Urothelium cell line (cell line): ENCODE data around the gene MED13.

Experiments used
- DNase-seq: peaks from one replicate; pipeline ENCODE4 v3.0.0; 2011; ENCODE audit warnings: low spot score, mixed read lengths
- FAIRE-seq: peaks from 2 replicates; lab custom pipeline; 2011; peaks lifted over from hg19 to GRCh38; lab: Jason Lieb, UNC

Gene MED13, protein sequence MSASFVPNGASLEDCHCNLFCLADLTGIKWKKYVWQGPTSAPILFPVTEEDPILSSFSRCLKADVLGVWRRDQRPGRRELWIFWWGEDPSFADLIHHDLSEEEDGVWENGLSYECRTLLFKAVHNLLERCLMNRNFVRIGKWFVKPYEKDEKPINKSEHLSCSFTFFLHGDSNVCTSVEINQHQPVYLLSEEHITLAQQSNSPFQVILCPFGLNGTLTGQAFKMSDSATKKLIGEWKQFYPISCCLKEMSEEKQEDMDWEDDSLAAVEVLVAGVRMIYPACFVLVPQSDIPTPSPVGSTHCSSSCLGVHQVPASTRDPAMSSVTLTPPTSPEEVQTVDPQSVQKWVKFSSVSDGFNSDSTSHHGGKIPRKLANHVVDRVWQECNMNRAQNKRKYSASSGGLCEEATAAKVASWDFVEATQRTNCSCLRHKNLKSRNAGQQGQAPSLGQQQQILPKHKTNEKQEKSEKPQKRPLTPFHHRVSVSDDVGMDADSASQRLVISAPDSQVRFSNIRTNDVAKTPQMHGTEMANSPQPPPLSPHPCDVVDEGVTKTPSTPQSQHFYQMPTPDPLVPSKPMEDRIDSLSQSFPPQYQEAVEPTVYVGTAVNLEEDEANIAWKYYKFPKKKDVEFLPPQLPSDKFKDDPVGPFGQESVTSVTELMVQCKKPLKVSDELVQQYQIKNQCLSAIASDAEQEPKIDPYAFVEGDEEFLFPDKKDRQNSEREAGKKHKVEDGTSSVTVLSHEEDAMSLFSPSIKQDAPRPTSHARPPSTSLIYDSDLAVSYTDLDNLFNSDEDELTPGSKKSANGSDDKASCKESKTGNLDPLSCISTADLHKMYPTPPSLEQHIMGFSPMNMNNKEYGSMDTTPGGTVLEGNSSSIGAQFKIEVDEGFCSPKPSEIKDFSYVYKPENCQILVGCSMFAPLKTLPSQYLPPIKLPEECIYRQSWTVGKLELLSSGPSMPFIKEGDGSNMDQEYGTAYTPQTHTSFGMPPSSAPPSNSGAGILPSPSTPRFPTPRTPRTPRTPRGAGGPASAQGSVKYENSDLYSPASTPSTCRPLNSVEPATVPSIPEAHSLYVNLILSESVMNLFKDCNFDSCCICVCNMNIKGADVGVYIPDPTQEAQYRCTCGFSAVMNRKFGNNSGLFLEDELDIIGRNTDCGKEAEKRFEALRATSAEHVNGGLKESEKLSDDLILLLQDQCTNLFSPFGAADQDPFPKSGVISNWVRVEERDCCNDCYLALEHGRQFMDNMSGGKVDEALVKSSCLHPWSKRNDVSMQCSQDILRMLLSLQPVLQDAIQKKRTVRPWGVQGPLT (N-terminal part only)

DNA sequence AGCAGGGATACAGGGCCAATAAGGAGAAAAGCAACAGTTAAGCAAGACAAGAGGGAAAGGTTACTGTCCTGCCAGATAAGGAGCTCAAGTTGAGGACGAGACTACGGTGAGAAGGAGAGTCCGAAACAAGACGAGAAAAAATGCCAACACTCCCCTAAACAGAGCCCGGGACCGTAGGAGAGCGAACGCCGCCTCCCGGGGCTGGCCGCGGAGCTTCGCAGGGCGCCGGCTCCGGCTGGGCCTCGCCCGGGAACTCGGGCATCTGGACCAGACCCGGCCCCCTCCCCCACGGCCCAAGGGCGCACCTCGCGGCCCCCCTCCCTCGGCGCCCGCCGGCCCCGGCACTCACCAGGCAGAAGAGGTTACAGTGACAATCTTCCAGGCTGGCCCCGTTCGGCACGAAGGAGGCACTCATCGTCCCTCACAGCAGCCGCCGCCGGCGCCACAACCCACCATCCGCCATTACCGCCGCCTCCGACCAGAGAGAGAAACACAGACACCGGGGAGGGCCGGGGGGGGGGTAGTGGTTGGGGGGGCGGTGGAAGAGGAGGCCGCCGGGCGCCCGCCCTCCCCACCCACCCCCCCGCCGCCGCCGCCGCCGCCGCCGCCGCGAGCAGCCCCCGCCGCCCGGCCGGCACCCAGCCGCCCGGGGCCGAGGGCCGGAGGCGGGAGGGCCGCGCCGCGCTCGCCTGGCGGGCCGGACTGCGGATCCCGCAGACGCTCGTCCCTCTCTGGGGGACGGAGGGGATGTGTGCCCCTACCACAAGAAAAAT, at the start of gene MED13:
MED13 (minus strand) TSS at position 488 of the 773 bp plus-strand sequence; CDS start at position 415, 73 bp downstream.
- peak; percentile 86 for DNase-seq

DNA sequence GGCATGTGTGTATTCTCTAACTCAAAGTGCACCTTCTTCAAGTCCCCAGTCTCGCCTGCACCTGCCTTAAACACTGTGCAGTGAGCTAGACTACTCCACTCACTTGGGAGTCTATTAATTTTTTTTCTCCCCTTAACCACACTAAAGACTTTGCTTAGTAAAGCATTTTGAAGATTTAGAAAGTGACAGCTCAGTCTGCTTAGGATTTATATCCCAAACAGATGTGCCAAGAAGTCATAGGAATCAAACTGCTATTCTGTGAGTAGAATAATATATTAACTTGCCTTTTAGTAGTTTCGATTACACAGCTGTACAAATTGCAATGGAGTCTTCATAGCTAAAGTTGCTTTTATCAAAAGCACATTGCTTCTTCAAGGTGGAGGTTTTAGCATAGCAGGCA, 47.2 kb upstream of the MED13 start:
- DNase-seq (no peak), FAIRE-seq (no peak)

More for the DNA sequence above, at the start of gene MED13:
- FAIRE-seq: peak; percentile 65

DNA sequence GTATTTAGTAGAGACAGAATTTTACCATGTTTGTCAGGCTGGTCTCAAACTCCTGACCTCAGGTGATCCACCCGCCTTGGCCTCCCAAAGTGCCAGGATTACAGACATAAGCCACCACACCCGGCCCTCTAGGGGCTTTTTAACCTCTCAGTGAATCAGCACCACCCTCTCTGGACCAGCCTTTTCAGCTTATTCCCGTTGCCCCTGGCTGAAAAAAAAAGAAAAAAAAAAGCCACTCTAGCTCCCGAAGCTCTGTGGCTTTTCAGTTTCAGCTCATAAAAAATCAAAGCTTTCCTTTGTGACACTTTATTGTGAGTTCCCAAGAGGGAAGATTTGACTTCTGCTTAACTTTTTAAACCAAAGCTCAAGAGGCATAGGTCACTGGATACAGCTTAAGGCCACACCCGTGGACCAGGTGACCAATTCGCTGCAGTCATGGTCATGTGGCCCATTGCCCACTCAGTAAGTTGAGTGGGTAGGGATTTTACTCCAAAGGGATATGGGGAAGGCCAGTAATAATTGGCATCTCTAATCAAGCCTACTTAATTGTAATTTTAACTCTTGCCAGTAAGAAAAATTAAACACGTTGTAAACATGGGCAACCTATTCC, 46.6 kb upstream of the MED13 start:
- no peak for DNase-seq
- no peak for FAIRE-seq

DNA sequence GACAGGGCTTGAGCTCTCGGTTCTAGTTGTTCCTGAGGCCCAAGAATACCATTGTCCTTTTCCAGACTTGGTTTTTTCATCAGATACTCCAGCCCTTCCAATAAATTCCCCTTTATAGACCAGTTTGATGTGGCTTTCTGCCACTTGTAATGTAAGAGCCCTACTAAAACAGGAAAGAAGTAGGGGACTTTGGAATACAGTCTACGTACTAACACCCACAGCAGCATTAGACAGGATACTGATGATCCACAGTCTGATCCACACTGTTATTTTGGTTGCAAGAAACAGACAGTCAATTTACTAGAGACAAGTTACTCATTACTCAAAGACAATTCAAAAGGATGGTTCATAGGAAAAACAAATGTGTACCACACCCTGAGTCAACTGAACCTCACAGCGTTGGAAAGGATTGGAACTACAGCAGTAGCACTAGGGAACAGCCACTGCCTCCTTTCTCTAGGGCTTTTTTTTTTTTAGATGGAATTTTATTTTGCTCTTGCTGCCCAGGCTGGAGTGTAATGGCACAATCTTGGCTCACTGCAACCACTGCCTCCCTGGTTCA, 45.9 kb upstream of the MED13 start:
- FAIRE-seq: peak; percentile 84
- DNase-seq: no peak

DNA sequence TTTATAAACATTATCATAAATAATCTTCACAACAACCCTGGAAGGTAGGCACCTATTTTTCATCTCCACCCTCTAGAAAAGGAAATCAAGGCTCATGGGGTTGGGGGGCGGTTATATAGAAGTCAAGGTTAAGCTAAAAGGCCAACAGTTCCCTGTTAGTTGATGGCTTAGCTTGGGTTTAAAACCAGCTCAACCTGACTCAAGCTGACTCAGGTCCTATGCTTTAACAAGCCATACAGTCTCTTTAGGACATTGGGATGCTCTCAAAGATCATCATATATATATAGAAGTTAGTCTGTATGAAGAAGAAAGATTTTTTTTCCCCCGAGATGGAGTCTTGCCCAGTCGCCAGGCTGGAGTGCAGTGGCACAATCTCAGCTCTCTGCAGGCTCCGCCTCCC, 44.8 kb upstream of the MED13 start:
- FAIRE-seq (no peak), DNase-seq (no peak)

DNA sequence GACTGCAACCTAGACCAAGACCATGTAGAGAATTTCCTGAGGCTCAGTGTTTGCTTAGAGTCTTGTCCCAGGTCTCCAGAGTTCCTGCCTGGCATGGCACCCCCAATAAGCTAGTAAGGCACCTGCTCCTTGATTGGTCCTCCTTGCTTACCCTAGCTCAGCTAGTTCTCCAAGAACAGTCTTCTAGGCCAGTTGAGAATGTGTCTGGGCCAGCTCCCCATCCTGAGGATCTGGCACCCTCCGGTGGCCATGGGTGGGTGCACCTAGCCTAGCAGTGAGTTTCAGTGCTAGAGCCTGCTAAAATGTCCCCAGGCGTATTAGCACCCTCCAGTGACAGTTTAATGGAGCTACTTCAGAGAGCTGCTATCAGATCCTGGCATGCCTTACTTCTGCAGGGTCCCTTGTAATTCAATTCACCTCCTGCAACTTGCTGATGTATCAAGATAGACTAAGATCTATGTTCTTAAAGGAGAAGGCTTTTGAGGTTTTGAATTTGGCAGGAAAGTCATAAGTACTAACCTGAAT, 44.4 kb upstream of the MED13 start:
- peak; percentile 68 for FAIRE-seq
- peak; percentile 85 for DNase-seq

DNA sequence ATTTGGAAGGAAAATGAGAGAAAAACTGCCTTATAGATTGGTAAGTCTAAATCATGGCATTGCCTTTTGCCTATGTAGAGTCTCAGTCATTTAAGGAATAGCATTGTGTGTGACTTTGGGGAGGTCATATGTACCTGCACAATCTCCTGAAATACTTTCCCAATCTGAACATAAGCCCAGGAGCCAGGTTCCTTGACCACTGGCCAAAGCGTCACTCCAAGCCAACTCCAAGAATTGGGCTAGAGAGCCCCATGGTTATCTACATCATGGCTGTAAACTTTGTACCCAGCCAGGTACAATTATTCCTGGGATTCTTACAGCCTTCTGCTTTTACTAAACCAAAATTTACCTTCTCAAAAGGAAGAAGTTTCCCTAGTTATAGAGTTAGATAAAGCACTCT, 40.8 kb upstream of the MED13 start:
- DNase-seq (no peak), FAIRE-seq (no peak)

DNA sequence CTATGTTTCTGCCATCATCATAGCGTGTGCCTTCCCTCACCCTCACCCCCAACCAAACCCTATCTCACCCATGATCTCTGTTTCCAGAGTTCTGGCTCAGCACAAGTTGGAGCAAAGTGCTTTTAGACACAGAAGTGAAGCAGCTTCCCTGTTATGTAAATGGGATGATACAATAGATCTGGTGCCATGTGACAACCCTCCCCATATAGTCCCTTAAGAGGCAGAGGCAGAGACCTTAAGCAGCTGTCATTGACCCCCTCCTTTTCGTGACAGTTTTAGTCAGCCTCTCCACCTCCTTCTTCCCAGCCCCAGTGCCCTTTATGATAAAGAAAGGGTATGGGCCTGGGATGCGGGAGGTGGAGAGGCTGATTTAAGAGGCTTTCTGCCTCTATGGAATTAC, 40.3 kb upstream of the MED13 start:
- DNase-seq (no peak), FAIRE-seq (no peak)

DNA sequence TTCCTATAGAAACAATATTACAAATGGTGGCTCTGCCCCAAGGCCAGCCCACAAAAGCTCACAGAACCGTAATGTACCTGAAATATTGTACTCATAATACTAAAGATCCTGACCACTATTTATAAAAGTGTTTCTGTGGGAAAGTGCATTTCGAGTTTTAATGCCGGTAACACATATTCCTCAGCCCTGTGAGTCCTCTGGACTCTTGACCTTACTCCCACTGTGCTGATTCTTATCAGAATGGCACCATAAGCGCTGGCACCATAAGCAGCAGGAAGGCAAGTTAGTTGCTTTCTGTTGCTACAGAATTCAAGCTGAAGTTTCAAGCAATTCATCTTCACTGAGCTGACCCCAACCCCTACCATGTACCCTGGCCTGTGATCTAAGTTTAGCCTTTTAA, 36.4 kb upstream of the MED13 start:
- FAIRE-seq: no peak

DNA sequence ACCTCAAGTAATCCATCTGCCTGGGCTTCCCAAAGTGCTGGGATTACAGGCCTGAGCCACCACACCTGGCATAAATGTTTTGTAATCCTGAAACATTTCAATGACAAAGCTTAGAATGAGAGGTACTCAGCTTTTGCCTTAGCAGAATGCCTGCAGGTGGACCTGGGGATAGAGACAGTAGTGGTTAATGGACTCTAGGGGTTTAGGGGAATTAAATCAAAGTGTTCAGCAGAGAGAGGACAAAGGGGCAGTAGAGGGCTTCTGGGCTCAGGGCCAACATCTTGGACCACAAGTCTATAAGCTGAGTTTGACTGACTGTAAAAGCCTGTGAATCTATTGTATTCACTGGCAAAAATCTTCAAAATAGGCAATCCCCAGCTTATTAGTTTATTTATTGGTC, 36.0 kb upstream of the MED13 start:
- FAIRE-seq: no peak
- no peak for DNase-seq

More for the DNA sequence above, 36.4 kb upstream of the MED13 start:
- no peak for DNase-seq

DNA sequence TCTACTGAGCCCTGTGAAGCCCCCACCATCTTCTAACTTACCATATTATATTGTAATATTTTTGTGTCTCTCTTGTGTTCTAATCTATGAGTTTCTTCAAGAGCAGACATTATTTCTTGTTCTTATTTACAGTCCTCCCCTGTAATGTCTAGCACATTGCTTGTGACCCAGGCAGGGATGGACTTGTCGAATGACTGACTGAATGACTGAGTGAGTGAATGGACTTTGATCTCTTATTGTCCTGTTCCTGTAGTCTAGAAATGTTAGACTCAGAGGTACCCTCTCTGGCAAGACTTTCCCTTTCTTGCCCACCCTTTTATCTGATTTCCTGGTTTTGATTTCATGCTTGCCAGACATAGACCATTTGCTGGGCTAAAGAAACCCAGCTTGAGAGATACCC, 35.0 kb upstream of the MED13 start:
- DNase-seq (no peak), FAIRE-seq (no peak)

DNA sequence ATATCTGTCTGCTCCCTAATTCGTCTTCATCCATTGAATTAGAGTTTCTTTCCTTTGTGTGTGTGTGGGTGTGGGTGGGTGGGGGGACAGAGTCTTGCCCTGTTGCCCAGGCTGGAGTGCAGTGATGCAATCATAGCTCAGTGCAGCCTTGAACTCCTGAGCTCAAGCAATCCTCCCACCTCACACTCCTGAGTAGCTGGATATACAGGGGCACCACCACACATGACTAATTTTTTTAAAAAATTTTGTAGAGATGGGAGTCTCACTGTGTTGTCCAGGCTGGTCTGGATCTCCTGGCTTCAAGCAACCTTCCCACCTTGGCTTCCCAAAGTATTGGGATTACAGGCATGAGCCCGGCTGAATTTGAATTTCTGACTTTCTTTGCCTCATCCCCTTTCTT, 34.5 kb upstream of the MED13 start:
- DNase-seq: no peak
- FAIRE-seq: no peak

DNA sequence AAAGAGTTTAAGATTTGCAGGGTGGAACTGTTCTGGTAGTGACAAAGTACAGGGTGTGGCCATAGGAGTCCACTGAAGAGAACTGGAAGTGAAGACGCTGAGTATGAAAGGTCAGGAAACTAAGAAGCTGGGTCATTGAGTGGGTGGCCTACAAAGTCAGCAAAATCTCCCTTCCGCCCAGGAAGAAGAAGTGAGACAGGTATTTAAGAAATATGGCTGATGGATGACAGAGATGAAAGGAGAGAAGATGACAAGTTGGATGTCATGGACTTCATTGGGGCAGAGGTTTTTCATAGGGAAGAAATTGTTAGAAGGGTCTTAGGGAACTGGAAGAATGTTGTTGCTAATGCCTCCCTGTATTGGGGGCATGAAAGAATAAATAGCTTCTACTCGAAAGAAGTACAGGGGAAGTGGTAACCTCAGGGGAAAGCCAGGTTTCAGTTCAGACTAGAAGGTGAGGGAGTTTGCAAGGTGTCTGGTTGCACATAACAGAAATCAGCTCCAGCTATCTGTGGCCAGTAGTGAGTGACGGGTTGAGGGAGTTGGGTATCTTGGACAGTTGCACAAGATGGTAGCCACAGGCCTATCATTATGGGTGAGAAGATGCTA, 33.6 kb upstream of the MED13 start:
- FAIRE-seq (no peak), DNase-seq (no peak)

DNA sequence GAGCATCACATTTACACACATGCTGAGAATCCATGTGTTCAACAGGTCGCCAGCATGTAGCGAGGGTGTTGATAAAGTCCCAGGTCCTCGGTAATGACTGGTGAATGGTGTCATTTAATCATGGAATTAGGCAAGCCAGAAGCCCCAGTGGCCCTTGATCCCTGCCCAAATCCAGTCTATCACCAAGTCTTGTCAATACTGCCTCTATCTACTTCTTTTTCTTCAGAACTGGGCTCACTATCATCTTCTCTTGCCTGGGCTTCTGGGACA, 31.3 kb upstream of the MED13 start:
- peak; percentile 9 for FAIRE-seq

DNA sequence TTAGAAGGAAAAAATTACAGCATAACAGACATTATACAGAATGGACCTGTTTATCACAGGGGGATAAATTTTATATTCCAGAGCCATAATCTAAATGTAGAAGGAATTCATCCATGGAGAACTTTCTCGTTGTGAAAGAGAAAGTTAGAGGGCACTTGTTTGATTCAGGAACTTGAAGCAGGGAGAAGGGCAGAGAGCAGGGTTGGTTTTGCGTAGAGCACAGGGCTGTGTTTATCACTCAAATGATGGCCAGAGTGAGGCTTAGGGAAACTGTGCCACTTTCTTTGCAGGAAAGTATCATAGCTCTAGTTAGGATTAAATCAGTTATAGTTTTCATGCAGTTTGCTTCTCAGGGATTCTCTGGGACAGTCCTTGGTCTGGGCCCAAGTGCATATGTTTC, 29.1 kb upstream of the MED13 start:
- DNase-seq (no peak), FAIRE-seq (no peak)

More for the DNA sequence above, 31.3 kb upstream of the MED13 start:
- DNase-seq: no peak

DNA sequence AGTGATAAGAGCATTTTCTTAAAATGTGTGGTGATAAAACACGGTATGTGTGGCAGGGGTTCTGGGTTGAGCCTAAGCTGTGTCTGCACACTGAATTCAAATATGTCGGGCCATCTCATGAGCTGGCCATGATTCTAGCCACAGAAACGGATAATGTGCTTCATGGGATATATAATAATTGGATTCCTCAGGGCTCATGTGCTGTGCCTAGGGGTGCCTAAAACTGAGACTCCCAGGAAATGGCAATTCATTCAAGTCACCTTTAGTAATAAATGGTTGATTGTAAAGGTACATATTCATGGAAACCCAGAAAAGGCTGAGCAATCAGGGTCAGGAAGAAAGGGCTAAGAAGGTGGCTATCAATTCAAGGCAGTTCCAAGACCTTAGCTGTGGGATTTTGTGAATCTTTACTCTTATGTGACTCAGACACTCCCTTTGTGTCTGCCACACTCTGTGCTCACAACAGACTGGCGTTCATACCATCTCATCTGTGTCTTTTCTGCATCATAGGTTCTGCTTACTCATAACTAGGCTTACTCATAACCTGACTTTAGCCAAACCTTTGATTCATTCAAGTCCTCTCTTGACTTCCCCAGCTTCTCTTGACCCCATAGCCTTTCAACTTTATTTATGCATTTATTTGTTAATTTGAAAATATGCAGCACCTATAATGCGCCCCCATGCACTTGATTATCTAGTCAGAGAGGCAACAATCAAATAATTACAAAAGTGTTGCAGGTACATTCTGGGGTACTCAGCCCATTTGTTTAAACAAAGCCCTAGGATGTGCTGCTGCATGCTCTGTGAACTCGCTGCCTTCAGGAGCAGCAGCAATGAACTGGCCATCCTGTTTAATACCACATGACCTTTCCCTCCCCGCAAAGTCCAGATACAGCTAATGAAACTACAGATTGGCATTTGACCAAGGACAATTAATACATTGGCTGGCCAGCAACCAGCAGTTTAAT, 28.4 kb upstream of the MED13 start:
- FAIRE-seq (peak; percentile 9), DNase-seq (peak; percentile 90)

DNA sequence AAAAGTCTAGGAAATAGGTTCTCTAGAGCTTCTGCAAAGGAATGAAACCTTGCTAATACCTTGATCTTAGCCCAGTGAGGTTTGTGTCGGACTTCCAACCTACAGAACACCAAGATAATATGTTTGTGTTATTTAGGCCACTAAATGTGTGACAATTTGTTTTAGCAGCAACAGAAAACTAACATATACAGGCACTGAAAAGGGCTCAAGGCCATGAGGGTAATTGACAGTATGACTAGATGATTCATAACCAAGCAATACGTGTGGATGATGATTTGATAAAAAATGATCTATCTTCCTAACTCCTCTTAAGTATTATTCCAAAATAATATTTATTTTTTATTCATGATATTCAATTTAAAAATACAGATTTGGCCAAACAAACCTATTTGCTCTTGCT, 27.7 kb upstream of the MED13 start:
- no peak for FAIRE-seq
- no peak for DNase-seq

DNA sequence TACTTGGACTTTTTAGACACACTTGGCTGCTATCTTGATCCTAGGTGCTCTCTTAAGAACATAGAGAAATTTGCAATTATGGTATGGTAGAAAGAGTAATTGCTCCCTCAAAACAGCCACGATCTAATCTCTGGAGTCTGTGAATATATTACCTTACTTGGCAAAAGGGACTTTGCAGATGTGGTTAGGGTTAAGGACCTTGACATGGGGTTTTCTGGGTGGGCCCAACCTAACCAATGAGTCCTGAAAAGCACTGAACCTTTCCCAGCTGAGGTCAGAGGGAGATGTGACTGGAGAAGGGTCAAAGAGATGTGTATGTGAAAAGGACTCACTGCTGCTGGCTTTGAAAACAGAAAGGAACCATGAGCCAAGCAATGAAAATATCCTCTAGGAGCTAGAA, 26.7 kb upstream of the MED13 start:
- DNase-seq (no peak), FAIRE-seq (no peak)
